ENCODE data around the gene CLSTN2. TPM values are rescaled to one million over a fixed set of nuclear protein-coding genes. Genes with fewer than 3 reads are reported as not detected.

The CLSTN2 gene
- total and polyA plus RNA-seq, 2 experiments from 2014 or later: 3.5 to 7.0 TPM

DNA sequence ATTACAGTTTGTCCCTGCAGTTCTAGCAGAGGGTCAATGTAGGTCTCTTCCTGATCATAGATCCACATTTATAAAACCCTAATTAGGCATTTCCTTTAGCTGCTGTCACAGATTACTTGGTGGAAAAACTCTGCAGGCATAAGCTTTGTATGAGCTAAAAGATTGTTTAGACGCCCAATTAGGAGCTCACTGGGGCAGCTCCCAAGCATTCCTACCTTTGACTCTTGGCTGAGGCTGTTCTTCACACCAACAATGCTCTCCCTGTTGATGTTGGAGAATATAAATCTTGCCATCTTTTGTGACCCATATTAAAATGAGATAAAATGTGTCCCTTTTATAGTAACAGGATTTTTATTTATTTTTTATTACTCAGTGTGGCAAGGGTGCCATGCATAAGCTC lies 594.6 kb downstream of the CLSTN2 start:
- no peaks in the 10 kb centered on the region for H3K36me3 ChIP-seq
- DNase-seq (ENCODE audit: low read depth in 1 of 2, low spot score in 1 of 2): no peak
- no peak overlapping the region for H3K4me3 ChIP-seq
- H3K4me1 ChIP-seq (ENCODE audit: low read depth): no peaks in the 10 kb centered on the region
- H3K27me3 ChIP-seq: no peaks in the 10 kb centered on the region
- TF ChIP-seq CTCF (IDR thresholded peaks at IDR 0.05; ENCODE audit: low read depth, low read length): no peak
- H3K27ac ChIP-seq: no peak overlapping the region
- no peaks in the 10 kb centered on the region for H3K9me3 ChIP-seq (ENCODE audit: low read depth)

GRCh38 chr3:140530131-140530530 lies 595.1 kb downstream of the CLSTN2 start:
- Histone ChIP-seq H3K9me3 (ENCODE audit: low read depth) (no peaks in the 10 kb centered on the region), H3K27me3 (no peaks in the 10 kb centered on the region), H3K4me3 (no peak overlapping the region), H3K27ac (no peak overlapping the region), H3K36me3 (no peaks in the 10 kb centered on the region), H3K4me1 (ENCODE audit: low read depth) (no peaks in the 10 kb centered on the region)
- no peak for DNase-seq (ENCODE audit: low read depth in 1 of 2, low spot score in 1 of 2)
- no peak for TF ChIP-seq CTCF (IDR thresholded peaks at IDR 0.05; ENCODE audit: low read depth, low read length)

DNA sequence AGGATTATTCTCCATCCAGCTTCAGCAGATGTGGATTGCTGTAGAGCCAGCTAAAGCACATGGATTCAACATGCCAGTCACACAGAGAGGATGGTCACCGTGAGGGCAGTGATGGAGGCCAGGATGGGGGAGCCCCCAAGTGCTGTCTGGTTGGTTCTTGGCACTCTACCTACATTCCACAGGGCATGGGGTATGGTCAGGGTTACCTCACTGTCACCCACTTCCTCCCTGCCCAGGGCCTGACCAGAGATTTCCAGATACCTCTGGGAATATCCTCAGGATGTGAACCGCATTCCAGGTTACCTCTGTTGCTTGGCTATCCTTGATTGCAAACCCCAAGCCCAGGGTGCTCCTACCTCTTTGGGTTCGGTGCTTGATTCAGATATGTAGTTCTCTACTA lies 595.6 kb downstream of the CLSTN2 start:
- no peaks in the 10 kb centered on the region for H3K9me3 ChIP-seq (ENCODE audit: low read depth)
- DNase-seq (ENCODE audit: low read depth in 1 of 2, low spot score in 1 of 2): no peak
- no peaks in the 10 kb centered on the region for H3K36me3 ChIP-seq

DNA sequence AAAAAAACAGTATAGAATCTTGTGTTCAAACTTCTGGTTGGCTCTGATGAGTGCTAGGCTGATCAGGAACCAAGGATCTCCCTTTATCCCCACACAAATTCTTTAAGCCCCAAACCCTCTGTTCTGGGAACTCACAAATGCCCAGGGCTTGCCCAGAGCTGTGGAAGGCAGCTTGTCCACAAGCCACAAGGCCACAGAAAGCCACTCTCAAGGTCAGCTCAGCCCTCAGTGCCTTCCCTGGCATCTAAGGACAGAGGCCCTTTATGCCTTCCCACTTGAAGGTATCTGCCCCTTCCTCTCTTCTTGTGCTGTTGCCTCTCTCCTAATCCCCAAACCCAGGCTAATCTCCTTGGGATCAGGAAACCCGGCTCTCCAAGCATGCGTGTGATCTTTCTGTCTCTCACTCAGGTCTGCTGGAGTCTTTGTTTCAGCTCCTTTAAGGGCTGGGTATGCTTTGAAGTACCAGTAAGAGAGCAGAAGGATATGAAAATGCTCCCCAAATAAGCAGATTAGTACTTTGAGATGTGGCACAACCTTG lies 597.9 kb downstream of the CLSTN2 start:
- Histone ChIP-seq H3K4me3 (no peak overlapping the region), H3K9me3 (ENCODE audit: low read depth) (no peaks in the 10 kb centered on the region), H3K36me3 (no peaks in the 10 kb centered on the region), H3K4me1 (ENCODE audit: low read depth) (no peaks in the 10 kb centered on the region), H3K27ac (no peak overlapping the region), H3K27me3 (no peaks in the 10 kb centered on the region)
- DNase-seq (ENCODE audit: low read depth in 1 of 2, low spot score in 1 of 2): no peak
- TF ChIP-seq CTCF (IDR thresholded peaks at IDR 0.05; ENCODE audit: low read depth, low read length): no peak

More for the DNA sequence above, 595.6 kb downstream of the CLSTN2 start:
- H3K4me1 ChIP-seq (ENCODE audit: low read depth): no peaks in the 10 kb centered on the region
- H3K27me3 ChIP-seq: no peaks in the 10 kb centered on the region
- no peak overlapping the region for H3K27ac ChIP-seq
- TF ChIP-seq CTCF (IDR thresholded peaks at IDR 0.05; ENCODE audit: low read depth, low read length): no peak
- no peak overlapping the region for H3K4me3 ChIP-seq

GRCh38 chr3:140536926-140537726 lies 602.1 kb downstream of the CLSTN2 start:
- TF ChIP-seq CTCF (IDR thresholded peaks at IDR 0.05; ENCODE audit: low read depth, low read length): no peak
- Histone ChIP-seq H3K36me3 (no peaks in the 10 kb centered on the region), H3K27ac (no peak overlapping the region), H3K4me3 (no peak overlapping the region), H3K9me3 (ENCODE audit: low read depth) (no peaks in the 10 kb centered on the region), H3K27me3 (no peaks in the 10 kb centered on the region), H3K4me1 (ENCODE audit: low read depth) (no peaks in the 10 kb centered on the region)
- DNase-seq (ENCODE audit: low read depth in 1 of 2, low spot score in 1 of 2): no peak

Measured in cardiac muscle cell (in vitro differentiated cells and primary cell).